NT2/D1 (cell line): ENCODE measurements around the gene TRNT1.

ENCODE experiments used
- SUZ12 ChIP-seq: IDR thresholded peaks from 2 replicates; pipeline ENCODE4 v1.6.1; 2011; ENCODE audit not compliant: insufficient read length, insufficient read depth; ENCODE audit errors: extremely low read depth
- ZNF274 ChIP-seq: IDR thresholded peaks from 2 replicates; pipeline ENCODE4 v1.6.1; 2011; ENCODE audit warnings: mild to moderate bottlenecking, low read depth, low read length

DNA sequence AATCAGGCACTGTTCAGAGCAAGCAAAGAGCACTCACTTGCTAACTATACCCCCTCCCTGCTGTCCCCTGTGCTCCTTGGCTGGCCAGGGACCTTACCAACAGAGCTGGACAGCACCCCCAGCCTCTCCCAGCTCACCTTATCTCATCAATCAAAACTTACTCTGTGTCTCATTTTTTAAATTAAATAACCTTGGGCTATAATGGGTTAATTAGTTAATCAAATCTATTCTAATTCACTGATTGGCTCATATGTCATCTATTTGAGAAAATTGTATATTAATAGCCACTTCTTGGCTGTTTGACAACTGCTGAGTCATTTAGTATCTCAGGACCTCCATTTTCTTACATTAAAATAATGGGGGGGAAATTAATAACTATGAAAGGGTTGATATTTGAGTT lies 39.5 kb upstream of the TRNT1 start:
- TF ChIP-seq ZNF274 = no peak
- TF ChIP-seq SUZ12 = no peak
